Thyroid gland (tissue), 4 donors: ENCODE measurements around the gene PLEKHA7. TPM values are rescaled to one million over a fixed set of nuclear protein-coding genes. Genes with fewer than 3 reads are reported as not detected.
"Not testable (repeated sequence)": the region's sequence is repeated elsewhere in the genome, so short reads cannot be mapped to it uniquely, and the experiment has no call there.

Source experiments
- DNase-seq, 2 donors: peaks; one replicate each; pipeline ENCODE4 v3.0.0-alpha.2; 2019
- H3K27ac ChIP-seq, 3 donors: fragments of 200-600 bp; sonication (generic); 1 replicate in 2 of 3; 2 replicates in 1 of 3; pipeline ENCODE4 v1.5.1; 2016 to 2019; ENCODE audit warnings: mild to moderate bottlenecking in 1 of 3, moderate library complexity in 1 of 3
- H3K27me3 ChIP-seq: fragments of 200-600 bp; sonication (generic); one replicate; pipeline ENCODE4 v1.5.1; 2019
- H3K36me3 ChIP-seq, 2 donors: fragments of 200-600 bp; sonication (generic); one replicate each; pipeline ENCODE4 v1.5.1; 2016 to 2019
- H3K4me1 ChIP-seq, 2 donors: fragments of 200-600 bp; sonication (generic); one replicate each; pipeline ENCODE4 v1.5.1; 2017 to 2019
- H3K4me3 ChIP-seq, 3 donors: fragments of 200-600 bp; sonication (generic); replicated peaks in 1 of 3; 1 replicate in 2 of 3; 2 replicates in 1 of 3; pipeline ENCODE4 v1.5.1; 2016; ENCODE audit warnings: mild to moderate bottlenecking in 1 of 3
- H3K9me3 ChIP-seq: fragments of 200-600 bp; sonication (generic); one replicate; pipeline ENCODE4 v1.5.1; 2017
- CTCF ChIP-seq, 6 experiments: fragments of 200-600 bp in 3 of 6; fragments of 450-650 bp in 3 of 6; sonication (generic) in 3 of 6; IDR thresholded peaks; one replicate each; pipeline ENCODE4 v1.5.1; 2016 to 2019; ENCODE audit warnings: antibody characterized with exemption in 6 of 6, mild to moderate bottlenecking in 2 of 6, inconsistent platforms in 1 of 6, moderate library complexity in 1 of 6
- POLR2A ChIP-seq, 2 donors: fragments of 450-650 bp; IDR thresholded peaks; one replicate each; pipeline ENCODE4 v1.6.1; 2017; ENCODE audit warnings: antibody characterized with exemption in 2 of 2, mild to moderate bottlenecking in 2 of 2, moderate library complexity in 1 of 2
- WGBS, 2 donors: methylation state at CpG; one replicate each; pipeline ENCODE4 v1.1.5; 2017; 5-methylcytosine and 5-hydroxymethylcytosine counted together
- intact Hi-C: fragments of 100-400 bp; cut with DNase I; formaldehyde crosslinking; loops from one replicate; pipeline ENCODE4 v1.15.1; 2023
- total RNA-seq, 4 donors: library from RNA; depleted of rRNA; stranded (reverse); fragments of >200 nt; gene quantifications; one replicate each; pipeline ENCODE4 v1.2.3, GENCODE V29; 2016

The PLEKHA7 gene
- total RNA-seq, 4 donors from 2014 or later = 22.5 to 29.0 (median 23.4) TPM

DNA sequence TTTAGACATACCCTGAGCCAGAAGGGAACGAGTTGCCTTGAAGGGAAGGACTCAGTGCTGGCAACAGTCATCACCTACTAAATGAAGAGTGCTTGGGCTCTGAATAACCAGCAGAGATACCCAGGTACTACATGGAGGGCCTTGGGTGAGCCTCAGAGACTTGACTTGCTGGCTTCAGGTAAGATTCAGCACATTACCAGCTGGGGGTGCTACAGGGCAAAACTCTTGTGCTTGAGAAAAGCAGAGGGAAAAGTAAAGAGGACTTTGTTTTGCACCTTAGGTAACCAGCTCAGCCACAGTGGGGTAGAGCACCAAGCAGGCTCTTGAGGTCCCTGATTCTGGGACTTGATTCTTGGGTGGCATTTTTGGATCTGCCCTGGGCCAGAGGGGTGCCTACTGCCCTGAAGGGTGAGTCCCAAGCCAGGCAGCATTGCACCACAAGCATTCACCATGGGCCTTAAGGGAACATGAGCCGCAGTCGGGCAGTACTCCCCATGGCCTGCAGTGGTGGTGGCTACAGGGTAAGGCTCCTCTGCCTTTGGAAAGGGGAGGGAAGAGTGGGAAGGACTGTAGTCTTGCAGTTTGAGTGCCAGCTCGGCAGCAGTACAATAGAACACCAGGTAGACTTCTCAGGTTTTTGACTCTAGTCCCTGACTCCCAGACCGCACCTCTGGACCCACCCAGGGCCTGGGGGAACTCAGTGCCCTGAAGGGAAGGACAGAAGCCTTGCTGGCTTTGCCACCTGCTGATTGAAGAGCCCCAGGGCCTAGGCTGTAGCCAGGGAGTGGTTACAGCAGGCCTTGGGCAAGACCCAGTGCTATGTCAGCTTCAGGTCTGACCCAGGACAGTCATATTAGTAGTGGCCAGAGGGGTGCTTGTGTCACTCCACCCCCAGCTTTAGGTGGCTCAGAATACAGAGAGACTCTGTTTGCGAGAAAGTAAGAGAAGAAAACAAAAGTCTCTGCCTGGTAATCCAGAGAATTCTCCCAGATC is 22.7 kb upstream of the PLEKHA7 start:
- Histone ChIP-seq H3K27me3 (no peaks in the 10 kb centered on the region), H3K27ac (no peak overlapping the region), H3K9me3 (no peaks in the 10 kb centered on the region), H3K4me3 (no peak overlapping the region), H3K36me3 (no peaks in the 10 kb centered on the region), H3K4me1 (no peaks in the 10 kb centered on the region)
- DNase-seq = no peak
- TF ChIP-seq POLR2A (IDR thresholded peaks at IDR 0.05) = no peak
- no peak for TF ChIP-seq CTCF (IDR thresholded peaks at IDR 0.05)
- intact Hi-C loops = no loop called here
- 73 to 98% methylated on average over 3 to 4 of the region's 6 CpGs for WGBS, 2 donors

DNA sequence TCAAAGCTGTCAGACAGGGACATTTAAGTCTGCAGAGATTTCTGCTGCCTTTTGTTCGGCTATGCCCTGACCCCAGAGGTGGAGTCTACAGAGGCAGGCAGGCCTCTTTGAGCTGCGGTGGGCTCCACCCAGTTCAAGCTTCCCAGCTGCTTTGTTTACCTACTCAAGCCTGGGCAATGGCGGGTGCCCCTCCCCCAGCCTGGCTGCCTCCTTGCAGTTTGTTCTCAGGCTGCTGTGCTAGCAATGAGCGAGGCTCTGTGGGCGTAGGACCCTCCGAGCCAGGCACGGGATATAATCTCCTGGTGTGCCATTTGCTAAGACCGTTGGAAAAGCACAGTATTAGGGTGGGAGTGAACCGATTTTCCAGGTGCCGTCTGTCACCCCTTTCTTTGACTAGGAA is 19.8 kb upstream of the PLEKHA7 start:
- WGBS, 2 donors = 88 to 97% methylated on average over 10 of the region's 10 CpGs
- H3K4me1 ChIP-seq, intact Hi-C loops, H3K9me3 ChIP-seq, H3K4me3 ChIP-seq, H3K27ac ChIP-seq, DNase-seq, H3K27me3 ChIP-seq, H3K36me3 ChIP-seq: not testable (repeated sequence)

DNA sequence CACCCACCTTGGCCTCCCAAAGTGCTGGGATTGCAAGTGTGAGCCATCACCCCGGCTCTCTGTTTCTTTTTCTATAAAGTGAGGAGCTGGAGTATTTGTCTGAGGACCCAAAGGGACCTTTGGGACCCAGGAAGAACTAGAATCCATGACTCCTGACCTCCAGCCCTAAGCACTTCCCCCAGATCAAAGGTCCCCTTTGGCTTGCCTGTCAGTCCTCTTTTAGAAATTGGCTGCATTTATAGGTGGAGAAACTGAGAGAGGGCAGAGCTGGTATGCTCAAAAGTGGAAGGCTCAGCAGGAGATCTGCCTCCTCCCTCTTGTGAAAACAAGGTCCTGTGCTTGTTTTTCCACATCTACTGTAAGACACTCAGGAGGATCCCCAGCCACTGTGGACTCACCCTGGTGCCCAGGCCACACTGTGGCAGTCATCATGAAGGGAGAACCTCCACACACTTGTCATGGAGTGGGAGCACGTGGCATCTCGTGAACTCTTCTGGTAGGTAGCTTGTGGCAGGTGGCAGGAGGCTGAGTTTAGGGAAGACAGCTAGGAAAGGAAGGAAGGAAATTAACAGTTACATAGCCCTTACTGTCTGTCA is 12.4 kb upstream of the PLEKHA7 start:
- no peaks in the 10 kb centered on the region for H3K27me3 ChIP-seq
- intact Hi-C loops = no loop called here
- 76 to 77% methylated on average over 3 of the region's 3 CpGs for WGBS, 2 donors
- no peak overlapping the region for H3K4me3 ChIP-seq
- no peaks in the 10 kb centered on the region for H3K36me3 ChIP-seq
- H3K27ac ChIP-seq = no peak overlapping the region
- H3K4me1 ChIP-seq = no peaks in the 10 kb centered on the region
- no peaks in the 10 kb centered on the region for H3K9me3 ChIP-seq
- no peak for TF ChIP-seq POLR2A (IDR thresholded peaks at IDR 0.05)
- no peak for TF ChIP-seq CTCF (IDR thresholded peaks at IDR 0.05)
- DNase-seq = no peak

- H3K9me3 ChIP-seq = no peaks in the 10 kb centered on the region
- H3K27me3 ChIP-seq = no peaks in the 10 kb centered on the region
- H3K27ac ChIP-seq = no peak overlapping the region
- intact Hi-C loops = no loop called here
- no peak overlapping the region for H3K4me3 ChIP-seq
- no peaks in the 10 kb centered on the region for H3K4me1 ChIP-seq
- no peaks in the 10 kb centered on the region for H3K36me3 ChIP-seq
- no peak for DNase-seq
- TF ChIP-seq POLR2A (IDR thresholded peaks at IDR 0.05) (no peak), CTCF (IDR thresholded peaks at IDR 0.05) (no peak)
- WGBS, 2 donors = 92 to 96% methylated on average over 2 of the region's 2 CpGs
Observed at GRCh38 chr11:17024924-17025323, 10.7 kb upstream of the PLEKHA7 start.

- Histone ChIP-seq H3K4me3 (no peak overlapping the region), H3K9me3 (no peaks in the 10 kb centered on the region), H3K27ac (no peak overlapping the region), H3K4me1 (no peaks in the 10 kb centered on the region), H3K36me3 (no peaks in the 10 kb centered on the region), H3K27me3 (no peaks in the 10 kb centered on the region)
- intact Hi-C loops = no loop called here
- TF ChIP-seq POLR2A (IDR thresholded peaks at IDR 0.05) (no peak), CTCF (IDR thresholded peaks at IDR 0.05) (no peak)
- no peak for DNase-seq
- whole genome bisulfite sequencing, 2 donors = 81 to 92% methylated on average over 8 of the region's 8 CpGs
Observed at GRCh38 chr11:17021511-17021910, 7.3 kb upstream of the PLEKHA7 start.
